ENCODE results near the gene STK32A. TPM values are rescaled to one million over a fixed set of nuclear protein-coding genes. Genes with fewer than 3 reads are reported as not detected.

STK32A gene
- total and polyA plus RNA-seq, 9 of the 15 experiments (the other 6 are each of a cell fraction or from before 2014, with no cell fraction given), result not detected

DNA sequence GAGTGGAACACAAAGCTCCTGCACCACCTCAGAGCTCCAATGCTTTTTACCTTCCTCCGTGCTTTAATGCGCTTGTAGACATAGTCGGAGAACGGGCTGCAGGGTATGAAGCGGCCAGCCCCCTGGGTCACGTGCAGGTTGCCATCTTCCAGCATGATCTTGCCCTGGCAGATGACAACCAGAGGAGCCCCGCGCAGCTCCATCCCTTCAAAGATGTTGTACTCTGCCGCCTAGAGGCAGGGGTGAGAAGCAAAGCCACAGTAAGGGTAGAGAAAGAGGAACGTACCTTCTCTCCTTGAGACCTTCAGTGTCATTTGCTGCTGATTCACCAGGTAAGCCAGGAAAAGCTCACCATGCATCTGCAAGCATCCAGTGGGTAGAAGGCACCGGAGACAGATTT lies 162.8 kb downstream of the STK32A start:
- H2AFZ ChIP-seq (ENCODE audit: low read depth, low read length), result no peak overlapping the region
- WGBS (ENCODE audit: insufficient coverage, low coverage, missing lambda C conversion rate), result under 1% methylated on average over 11 of the region's 11 CpGs
- H3K36me3 ChIP-seq (ENCODE audit: control insufficient read depth, insufficient read depth, low read length), result no peaks in the 10 kb centered on the region
- intact Hi-C loops (cut with micrococcal nuclease) (loop anchor here (10.0 kb wide), 1 partner anchor 173 kb away; no protein-coding TSS in a partner anchor), in situ Hi-C loops (cut with MboI) (no loop called here)
- FAIRE-seq (no peak), ATAC-seq (no peak), DNase-seq (ENCODE audit: extremely low read depth in 1 of 4, low spot score in 3 of 4) (peak in 1 of 4 experiments; percentile 6)
- H3K4me1 ChIP-seq (replicated peaks in 1 of 2; ENCODE audit: control insufficient read depth in 2 of 2, insufficient read depth in 2 of 2, low read length in 2 of 2), result no peaks in the 10 kb centered on the region
- CTCF ChIA-PET (ENCODE audit: low intra/inter-chr PET ratio), result no interaction called here
- H3K4me2 ChIP-seq (ENCODE audit: insufficient read depth, low read length), result no peak overlapping the region
- no peaks in the 10 kb centered on the region for H3K9me3 ChIP-seq (replicated peaks; ENCODE audit: control insufficient read depth, insufficient read depth, low read depth, low read length)
- no peaks in the 10 kb centered on the region for H3K79me2 ChIP-seq (ENCODE audit: control insufficient read depth, insufficient read depth, low read length)
- BruUV-seq (replicated peaks), result no TSS peak
- no peak overlapping the region for H3K9ac ChIP-seq (ENCODE audit: insufficient read depth in 1 of 2, low read depth in 2 of 2, low read length in 2 of 2)
- no peaks in the 10 kb centered on the region for H3K9me1 ChIP-seq (ENCODE audit: control insufficient read depth, insufficient read depth, low read length)
- no peak overlapping the region for H3K4me3 ChIP-seq
- H3K27me3 ChIP-seq (ENCODE audit: control insufficient read depth in 2 of 2, insufficient read depth in 2 of 2, low read length in 2 of 2), result no peaks in the 10 kb centered on the region
- H3K27ac ChIP-seq (ENCODE audit: extremely low read depth, low read depth, low read length), result no peak overlapping the region
- no peaks in the 10 kb centered on the region for H4K20me1 ChIP-seq (replicated peaks; ENCODE audit: control insufficient read depth, insufficient read depth, low read length)
- POLR2A ChIA-PET, result no interaction called here
- TF ChIP-seq POLR2B (IDR thresholded peaks at IDR 0.05; ENCODE audit: low read depth, partially characterized antibody) (no peak), MECOM (CRISPR knock-in tag; IDR thresholded peaks at IDR 0.05) (no peak), ATF3 (IDR thresholded peaks at IDR 0.05) (no peak), ATF3 (CRISPR knock-in tag; conservative IDR thresholded peaks at IDR 0.05) (no peak), GATAD2A (IDR thresholded peaks at IDR 0.05) (no peak), ZNF12 (CRISPR knock-in tag; IDR thresholded peaks at IDR 0.05) (no peak), ESRRA (IDR thresholded peaks at IDR 0.05; ENCODE audit: borderline replicate concordance, low read depth) (no peak), USF2 (CRISPR knock-in tag; IDR thresholded peaks at IDR 0.05) (0 out of 2 replicates have a peak, but pooled peaks have one; percentile 26), HIVEP1 (CRISPR knock-in tag; IDR thresholded peaks at IDR 0.05) (no peak), ZNF408 (CRISPR knock-in tag; IDR thresholded peaks at IDR 0.05; ENCODE audit: low read depth) (no peak), SIN3B (IDR thresholded peaks at IDR 0.05; ENCODE audit: low read depth) (no peak), ARID2 (IDR thresholded peaks at IDR 0.05) (no peak)
- TF ChIP-seq, protein P1, sequence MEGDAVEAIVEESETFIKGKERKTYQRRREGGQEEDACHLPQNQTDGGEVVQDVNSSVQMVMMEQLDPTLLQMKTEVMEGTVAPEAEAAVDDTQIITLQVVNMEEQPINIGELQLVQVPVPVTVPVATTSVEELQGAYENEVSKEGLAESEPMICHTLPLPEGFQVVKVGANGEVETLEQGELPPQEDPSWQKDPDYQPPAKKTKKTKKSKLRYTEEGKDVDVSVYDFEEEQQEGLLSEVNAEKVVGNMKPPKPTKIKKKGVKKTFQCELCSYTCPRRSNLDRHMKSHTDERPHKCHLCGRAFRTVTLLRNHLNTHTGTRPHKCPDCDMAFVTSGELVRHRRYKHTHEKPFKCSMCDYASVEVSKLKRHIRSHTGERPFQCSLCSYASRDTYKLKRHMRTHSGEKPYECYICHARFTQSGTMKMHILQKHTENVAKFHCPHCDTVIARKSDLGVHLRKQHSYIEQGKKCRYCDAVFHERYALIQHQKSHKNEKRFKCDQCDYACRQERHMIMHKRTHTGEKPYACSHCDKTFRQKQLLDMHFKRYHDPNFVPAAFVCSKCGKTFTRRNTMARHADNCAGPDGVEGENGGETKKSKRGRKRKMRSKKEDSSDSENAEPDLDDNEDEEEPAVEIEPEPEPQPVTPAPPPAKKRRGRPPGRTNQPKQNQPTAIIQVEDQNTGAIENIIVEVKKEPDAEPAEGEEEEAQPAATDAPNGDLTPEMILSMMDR (IDR thresholded peaks at IDR 0.05 in 2 of 3, conservative IDR thresholded peaks at IDR 0.05 in 1 of 3; ENCODE audit: insufficient read depth in 2 of 3, low read depth in 1 of 3, low read length in 3 of 3), result 0 out of 6 replicates have a peak, but pooled peaks of 1 of the 3 experiments have one; percentile 26
- TF ChIP-seq, protein P2, sequence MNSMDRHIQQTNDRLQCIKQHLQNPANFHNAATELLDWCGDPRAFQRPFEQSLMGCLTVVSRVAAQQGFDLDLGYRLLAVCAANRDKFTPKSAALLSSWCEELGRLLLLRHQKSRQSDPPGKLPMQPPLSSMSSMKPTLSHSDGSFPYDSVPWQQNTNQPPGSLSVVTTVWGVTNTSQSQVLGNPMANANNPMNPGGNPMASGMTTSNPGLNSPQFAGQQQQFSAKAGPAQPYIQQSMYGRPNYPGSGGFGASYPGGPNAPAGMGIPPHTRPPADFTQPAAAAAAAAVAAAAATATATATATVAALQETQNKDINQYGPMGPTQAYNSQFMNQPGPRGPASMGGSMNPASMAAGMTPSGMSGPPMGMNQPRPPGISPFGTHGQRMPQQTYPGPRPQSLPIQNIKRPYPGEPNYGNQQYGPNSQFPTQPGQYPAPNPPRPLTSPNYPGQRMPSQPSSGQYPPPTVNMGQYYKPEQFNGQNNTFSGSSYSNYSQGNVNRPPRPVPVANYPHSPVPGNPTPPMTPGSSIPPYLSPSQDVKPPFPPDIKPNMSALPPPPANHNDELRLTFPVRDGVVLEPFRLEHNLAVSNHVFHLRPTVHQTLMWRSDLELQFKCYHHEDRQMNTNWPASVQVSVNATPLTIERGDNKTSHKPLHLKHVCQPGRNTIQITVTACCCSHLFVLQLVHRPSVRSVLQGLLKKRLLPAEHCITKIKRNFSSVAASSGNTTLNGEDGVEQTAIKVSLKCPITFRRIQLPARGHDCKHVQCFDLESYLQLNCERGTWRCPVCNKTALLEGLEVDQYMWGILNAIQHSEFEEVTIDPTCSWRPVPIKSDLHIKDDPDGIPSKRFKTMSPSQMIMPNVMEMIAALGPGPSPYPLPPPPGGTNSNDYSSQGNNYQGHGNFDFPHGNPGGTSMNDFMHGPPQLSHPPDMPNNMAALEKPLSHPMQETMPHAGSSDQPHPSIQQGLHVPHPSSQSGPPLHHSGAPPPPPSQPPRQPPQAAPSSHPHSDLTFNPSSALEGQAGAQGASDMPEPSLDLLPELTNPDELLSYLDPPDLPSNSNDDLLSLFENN (IDR thresholded peaks at IDR 0.05; ENCODE audit: low read depth in 2 of 2, low read length in 2 of 2), result no peak
